ENCODE data around the gene C11orf68. TPM values are rescaled to one million over a fixed set of nuclear protein-coding genes. Genes with fewer than 3 reads are reported as not detected.
A peak's percentile ranks its signal among the peaks of the same experiment; 100 is the strongest.
"Not testable (repeated sequence)": the region's sequence is repeated elsewhere in the genome, so short reads cannot be mapped to it uniquely, and the experiment has no call there.

C11orf68 gene
- total RNA-seq, 1 donor from 2014 or later, result 15.9 TPM

- DNase-seq (ENCODE audit: low spot score), result no peak
Measured at GRCh38 chr11:65915101-65915820, 3.6 kb downstream of the C11orf68 start.

- DNase-seq (ENCODE audit: low spot score), result peak; percentile 91
Measured at GRCh38 chr11:65912845-65913244, 6.0 kb downstream of the C11orf68 start.

- DNase-seq (ENCODE audit: low spot score), result peak; percentile 89
Measured at GRCh38 chr11:65911682-65912568, 6.9 kb downstream of the C11orf68 start.

- DNase-seq (ENCODE audit: low spot score), result no peak
Measured at GRCh38 chr11:65907878-65908277, 11.0 kb downstream of the C11orf68 start.

GRCh38 chr11:65906602-65907001 lies 12.3 kb downstream of the C11orf68 start:
- no peak for DNase-seq (ENCODE audit: low spot score)

- DNase-seq (ENCODE audit: low spot score), result no peak
Measured at GRCh38 chr11:65903715-65904114, 15.1 kb downstream of the C11orf68 start.

- DNase-seq (ENCODE audit: low spot score), result peak; percentile 39
Measured at GRCh38 chr11:65903068-65903481, 15.8 kb downstream of the C11orf68 start.

GRCh38 chr11:65900899-65901180 lies 18.0 kb downstream of the C11orf68 start:
- DNase-seq (ENCODE audit: low spot score), result no peak

GRCh38 chr11:65900125-65900898 lies 18.6 kb downstream of the C11orf68 start, which contains the start of gene FOSL1:
Gene FOSL1 (minus strand): TSS chr11:65900388. CDS start chr11:65900339, 49 bp downstream.
- peak; percentile 71 for DNase-seq (ENCODE audit: low spot score)

- DNase-seq (ENCODE audit: low spot score), result peak; percentile 42
Measured at GRCh38 chr11:65899356-65900124, 19.3 kb downstream of the C11orf68 start.

GRCh38 chr11:65898656-65899355 lies 20.1 kb downstream of the C11orf68 start:
- DNase-seq (ENCODE audit: low spot score), result no peak

- no peak for DNase-seq (ENCODE audit: low spot score)
Measured at GRCh38 chr11:65897020-65897471, 21.8 kb downstream of the C11orf68 start.

GRCh38 chr11:65896034-65896999 lies 22.5 kb downstream of the C11orf68 start:
- no peak for DNase-seq (ENCODE audit: low spot score)

- DNase-seq (ENCODE audit: low spot score), result no peak
Measured at GRCh38 chr11:65895482-65895981, 23.3 kb downstream of the C11orf68 start.

- DNase-seq (ENCODE audit: low spot score), result no peak
Measured at GRCh38 chr11:65894034-65894591, 24.7 kb downstream of the C11orf68 start.

- DNase-seq (ENCODE audit: low spot score), result no peak
Measured at GRCh38 chr11:65892661-65893317, 26.1 kb downstream of the C11orf68 start.

- not testable (repeated sequence) for DNase-seq (ENCODE audit: low spot score)
Measured at GRCh38 chr11:65892137-65892540, 26.7 kb downstream of the C11orf68 start.
